Endodermal cell (in vitro differentiated cells): ENCODE results near the gene KCNG2. TPM values are rescaled to one million over a fixed set of nuclear protein-coding genes. Genes with fewer than 3 reads are reported as not detected.
A peak's percentile ranks its signal among the peaks of the same experiment; 100 is the strongest.

Experiments
- DNase-seq: peaks from one replicate; pipeline ENCODE4 v3.0.0-alpha.2; 2017
- H3K27ac ChIP-seq: 2 replicates; pipeline ENCODE4 v1.5.1; 2013; ENCODE audit warnings: mild to moderate bottlenecking, low read depth, low read length, moderate library complexity
- H3K27me3 ChIP-seq: 2 replicates; pipeline ENCODE4 v1.6.1; 2013; ENCODE audit warnings: mild to moderate bottlenecking, low read length, moderate library complexity; ENCODE audit not compliant: insufficient read depth, control insufficient read depth, poor library complexity, severe bottlenecking
- H3K36me3 ChIP-seq: 2 replicates; pipeline ENCODE4 v1.7.0; 2013; ENCODE audit warnings: mild to moderate bottlenecking, low read length, moderate library complexity; ENCODE audit not compliant: control insufficient read depth, insufficient read depth
- H3K4me1 ChIP-seq: one replicate; pipeline ENCODE4 v1.7.0; 2013; ENCODE audit warnings: low read length; ENCODE audit not compliant: control insufficient read depth, insufficient read depth
- H3K4me3 ChIP-seq: 2 replicates; pipeline ENCODE4 v1.5.1; 2013; ENCODE audit warnings: mild to moderate bottlenecking, low read length, moderate library complexity
- H3K9ac ChIP-seq: 2 replicates; pipeline ENCODE4 v1.6.1; 2013; ENCODE audit warnings: mild to moderate bottlenecking, low read length, moderate library complexity; ENCODE audit not compliant: poor library complexity, severe bottlenecking; ENCODE audit errors: extremely low read depth
- H3K9me3 ChIP-seq: 2 replicates; pipeline ENCODE4 v1.6.1; 2013; ENCODE audit warnings: mild to moderate bottlenecking, low read length, moderate library complexity; ENCODE audit not compliant: control insufficient read depth
- H3K27ac Mint-ChIP-seq: 2 replicates; pipeline ENCODE4 v1.8.0; 2020; ENCODE audit warnings: mixed read lengths
- H3K27me3 Mint-ChIP-seq: 2 replicates; pipeline ENCODE4 v1.8.0; 2021; ENCODE audit warnings: mild to moderate bottlenecking, mixed read lengths; ENCODE audit not compliant: insufficient read depth
- H3K36me3 Mint-ChIP-seq: 2 replicates; pipeline ENCODE4 v1.8.0; 2020; ENCODE audit warnings: low read depth, mixed read lengths
- H3K4me1 Mint-ChIP-seq: 2 replicates; pipeline ENCODE4 v1.8.0; 2020; ENCODE audit warnings: mixed read lengths
- H3K4me3 Mint-ChIP-seq: 2 replicates; pipeline ENCODE4 v1.8.0; 2020; ENCODE audit warnings: mild to moderate bottlenecking, moderate library complexity, mixed read lengths
- H3K9me3 Mint-ChIP-seq: 2 replicates; pipeline ENCODE4 v1.8.0; 2020; ENCODE audit warnings: mild to moderate bottlenecking, mixed read lengths
- WGBS, 2 experiments: methylation state at CpG; one replicate each; pipeline versions ENCODE4 v1.1.5 to v1.1.7; 2013; ENCODE audit warnings: missing lambda C conversion rate in 2 of 2, mixed read lengths in 1 of 2; ENCODE audit not compliant: insufficient coverage in 1 of 2, insufficient read length in 1 of 2; 5-methylcytosine and 5-hydroxymethylcytosine counted together
- total RNA-seq, 2 donors: library from RNA; stranded (reverse); fragmentation: NEBNext Ultra II Directional in 1 of 2; extraction: Animal tissue kit (Norgen Biotek cat#: 25700) in 1 of 2; gene quantifications; 2 replicates in 1 of 2; 3 replicates in 1 of 2; pipeline ENCODE4 v1.2.1, GENCODE V29; 2021
- TF ChIP-seq, protein P1 (sequence below): fragments of 200-600 bp; sonication (generic); conservative IDR thresholded peaks from 2 replicates; pipeline ENCODE4 v1.5.0; 2021; ENCODE audit warnings: antibody characterized with exemption, mild to moderate bottlenecking

The KCNG2 gene
- total RNA-seq, 2 donors from 2014 or later, result not detected

DNA sequence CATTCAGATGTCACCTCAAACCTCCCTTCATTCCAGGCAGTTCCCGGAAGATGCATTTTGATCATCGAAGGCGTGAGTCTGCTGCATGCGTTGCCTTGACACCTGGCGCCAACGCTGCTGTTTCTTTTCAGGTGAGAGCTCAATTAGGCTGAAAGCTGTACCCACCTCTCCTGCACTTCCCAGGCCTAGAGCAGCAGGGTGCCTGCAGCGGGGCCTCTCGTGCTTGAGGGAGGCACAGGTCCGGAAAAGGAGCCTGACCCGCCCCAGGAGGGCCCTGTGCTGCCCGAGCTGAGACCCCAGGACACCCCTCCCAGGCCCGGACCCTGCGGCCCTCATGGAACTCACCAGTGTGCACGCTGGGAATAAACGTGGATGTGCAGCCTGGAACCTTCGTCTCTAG is 31.4 kb upstream of the KCNG2 start:
- no peak overlapping the region for H3K27ac ChIP-seq
- H3K4me3 Mint-ChIP-seq, result no peak overlapping the region
- H3K9ac ChIP-seq, result no peak overlapping the region
- H3K36me3 Mint-ChIP-seq, result no peaks in the 10 kb centered on the region
- peaks cover 38% of the 10 kb centered on the region for H3K9me3 Mint-ChIP-seq
- TF ChIP-seq, protein P1, sequence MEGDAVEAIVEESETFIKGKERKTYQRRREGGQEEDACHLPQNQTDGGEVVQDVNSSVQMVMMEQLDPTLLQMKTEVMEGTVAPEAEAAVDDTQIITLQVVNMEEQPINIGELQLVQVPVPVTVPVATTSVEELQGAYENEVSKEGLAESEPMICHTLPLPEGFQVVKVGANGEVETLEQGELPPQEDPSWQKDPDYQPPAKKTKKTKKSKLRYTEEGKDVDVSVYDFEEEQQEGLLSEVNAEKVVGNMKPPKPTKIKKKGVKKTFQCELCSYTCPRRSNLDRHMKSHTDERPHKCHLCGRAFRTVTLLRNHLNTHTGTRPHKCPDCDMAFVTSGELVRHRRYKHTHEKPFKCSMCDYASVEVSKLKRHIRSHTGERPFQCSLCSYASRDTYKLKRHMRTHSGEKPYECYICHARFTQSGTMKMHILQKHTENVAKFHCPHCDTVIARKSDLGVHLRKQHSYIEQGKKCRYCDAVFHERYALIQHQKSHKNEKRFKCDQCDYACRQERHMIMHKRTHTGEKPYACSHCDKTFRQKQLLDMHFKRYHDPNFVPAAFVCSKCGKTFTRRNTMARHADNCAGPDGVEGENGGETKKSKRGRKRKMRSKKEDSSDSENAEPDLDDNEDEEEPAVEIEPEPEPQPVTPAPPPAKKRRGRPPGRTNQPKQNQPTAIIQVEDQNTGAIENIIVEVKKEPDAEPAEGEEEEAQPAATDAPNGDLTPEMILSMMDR, result no peak
- H3K27me3 Mint-ChIP-seq, result peaks cover 10% of the 10 kb centered on the region
- no peaks in the 10 kb centered on the region for H3K4me1 ChIP-seq
- WGBS, 2 experiments, result 77 to 79% methylated on average over 12 to 16 of the region's 16 CpGs
- no peaks in the 10 kb centered on the region for H3K27me3 ChIP-seq
- H3K36me3 ChIP-seq, result no peaks in the 10 kb centered on the region
- no peak overlapping the region for H3K27ac Mint-ChIP-seq
- no peaks in the 10 kb centered on the region for H3K4me1 Mint-ChIP-seq
- DNase-seq, result peak; percentile 38
- H3K9me3 ChIP-seq, result peaks cover 14% of the 10 kb centered on the region
- H3K4me3 ChIP-seq, result no peak overlapping the region

GRCh38 chr18:79768745-79769144 is 29.0 kb upstream of the KCNG2 start:
- TF ChIP-seq, protein P1, result no peak
- Mint-ChIP-seq H3K27me3 (peaks cover 18% of the 10 kb centered on the region), H3K4me1 (no peaks in the 10 kb centered on the region), H3K27ac (no peak overlapping the region), H3K9me3 (peaks cover 33% of the 10 kb centered on the region), H3K4me3 (no peak overlapping the region), H3K36me3 (no peaks in the 10 kb centered on the region)
- no peak overlapping the region for H3K4me3 ChIP-seq
- no peak overlapping the region for H3K27ac ChIP-seq
- WGBS, 2 experiments, result 85% methylated on average over 3 of the region's 3 CpGs; no CpG with 5 or more reads in 1 of the 2 experiments
- H3K9me3 ChIP-seq, result peaks cover 14% of the 10 kb centered on the region
- no peaks in the 10 kb centered on the region for H3K27me3 ChIP-seq
- H3K9ac ChIP-seq, result no peak overlapping the region
- no peak for DNase-seq
- no peaks in the 10 kb centered on the region for H3K36me3 ChIP-seq
- H3K4me1 ChIP-seq, result no peaks in the 10 kb centered on the region

DNA sequence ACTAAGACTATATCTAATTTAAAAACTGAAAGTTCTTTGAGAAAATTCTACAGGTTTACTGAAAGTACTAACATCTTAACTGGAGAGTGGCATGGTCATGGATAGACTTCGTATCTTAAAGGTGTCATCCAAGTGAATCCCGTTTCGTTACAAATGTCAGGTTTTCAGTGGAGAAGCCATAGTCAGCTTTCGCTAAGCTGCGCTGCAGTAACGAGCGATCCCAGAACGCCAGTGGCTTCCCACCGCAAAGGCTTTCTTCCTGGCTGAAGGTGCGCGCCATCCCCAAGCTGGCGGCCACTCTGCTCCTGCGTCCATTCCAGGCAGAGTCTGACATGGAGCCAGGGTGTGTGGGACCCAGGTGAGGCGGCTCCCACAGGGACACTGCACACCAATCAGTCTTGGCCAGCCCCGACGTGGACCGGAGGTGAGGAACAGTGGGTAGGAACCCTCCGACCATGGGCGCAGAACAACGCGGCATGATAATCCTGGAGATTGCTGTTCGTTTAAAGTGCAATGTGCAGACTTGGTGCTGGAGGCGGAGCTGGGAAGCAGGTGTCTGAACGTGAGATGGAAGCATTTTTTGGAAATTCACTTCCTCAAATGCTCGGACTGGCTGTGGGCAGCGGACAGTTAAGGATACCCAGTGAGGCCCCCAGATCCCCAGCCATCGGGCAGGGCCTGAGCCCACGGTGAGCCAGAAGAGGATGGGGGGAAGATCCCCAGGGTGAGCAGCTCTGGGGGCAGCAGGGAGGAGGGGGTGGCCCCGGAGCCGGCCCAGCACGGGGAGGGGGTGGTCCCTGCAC is 27.8 kb upstream of the KCNG2 start:
- Histone ChIP-seq H3K27ac (no peak overlapping the region), H3K4me1 (no peaks in the 10 kb centered on the region), H3K36me3 (no peaks in the 10 kb centered on the region), H3K27me3 (no peaks in the 10 kb centered on the region), H3K9ac (no peak overlapping the region), H3K4me3 (no peak overlapping the region), H3K9me3 (peaks cover 14% of the 10 kb centered on the region)
- peak; percentile 5 for DNase-seq
- no peak overlapping the region for H3K27ac Mint-ChIP-seq
- TF ChIP-seq, protein P1, result no peak
- 90 to 91% methylated on average over 26 to 31 of the region's 31 CpGs for WGBS, 2 experiments
- H3K36me3 Mint-ChIP-seq, result no peaks in the 10 kb centered on the region
- H3K4me3 Mint-ChIP-seq, result no peak overlapping the region
- peaks cover 33% of the 10 kb centered on the region for H3K9me3 Mint-ChIP-seq
- H3K27me3 Mint-ChIP-seq, result peaks cover 18% of the 10 kb centered on the region
- no peaks in the 10 kb centered on the region for H3K4me1 Mint-ChIP-seq
